Mucosa of descending colon (tissue), 3 donors: ENCODE data around the gene DALRD3. TPM values are rescaled to one million over a fixed set of nuclear protein-coding genes. Genes with fewer than 3 reads are reported as not detected.

ENCODE experiments used
- ATAC-seq: fragments of 200-7000 bp; cut with Tn5 transposase; one replicate; pipeline ENCODE4 v1.9.1; 2020; ENCODE audit warnings: mild to moderate bottlenecking, moderate library complexity
- DNase-seq, 3 donors: peaks; one replicate each; pipeline ENCODE4 v3.0.0-alpha.2; 2020
- H3K36me3 ChIP-seq: fragments of 200-600 bp; one replicate; pipeline ENCODE4 v1.8.0; 2021; ENCODE audit warnings: low read depth, mild to moderate bottlenecking
- H3K4me1 ChIP-seq: fragments of 200-600 bp; one replicate; pipeline ENCODE4 v1.8.0; 2021; ENCODE audit warnings: low read depth, mild to moderate bottlenecking
- H3K4me3 ChIP-seq: fragments of 200-600 bp; one replicate; pipeline ENCODE4 v1.8.0; 2021; ENCODE audit warnings: mild to moderate bottlenecking
- H3K9me3 ChIP-seq: fragments of 200-600 bp; one replicate; pipeline ENCODE4 v1.8.0; 2021; ENCODE audit warnings: mild to moderate bottlenecking
- CTCF ChIP-seq: fragments of 200-600 bp; IDR thresholded peaks from one replicate; pipeline ENCODE4 v1.8.0; 2022; ENCODE audit warnings: antibody characterized with exemption, mild to moderate bottlenecking
- intact Hi-C, 2 donors: fragments of 100-400 bp; cut with DNase I in 1 of 2; cut with micrococcal nuclease in 1 of 2; formaldehyde crosslinking; loops; one replicate each; pipeline versions ENCODE4 v1.11.0 to v1.11.1; 2022; cut with DNase I, micrococcal nuclease
- total RNA-seq, 3 donors: library from RNA; stranded (reverse); fragmentation: NEBNext Ultra II Directional in 2 of 3; extraction: Animal tissue kit (Norgen Biotek cat#: 25700) in 2 of 3; gene quantifications; one replicate each; pipeline versions ENCODE4 v1.2.1 to v1.2.4, GENCODE V29; 2021 to 2023
- donor health status: DM: no; HTN: no; CAD: no; lungs with moderate emphysema.
- donor health status: DM: no; HTN: no; CAD: no.
- donor health status: DM: no; HTN: yes; CAD: no.

Gene DALRD3
- total RNA-seq, 3 donors from 2014 or later = 16.7 to 32.7 (median 18.9) TPM

GRCh38 chr3:48985831-48986376 lies 32.5 kb downstream of the DALRD3 start:
- DNase-seq (no peak), ATAC-seq (no peak)
- Histone ChIP-seq H3K4me3 (no peak overlapping the region), H3K36me3 (no peaks in the 10 kb centered on the region), H3K4me1 (peaks cover 13% of the 10 kb centered on the region), H3K9me3 (no peaks in the 10 kb centered on the region)
- no peak for TF ChIP-seq CTCF
- intact Hi-C loops = no loop called here

- no peaks in the 10 kb centered on the region for H3K9me3 ChIP-seq
- DNase-seq (no peak), ATAC-seq (no peak)
- intact Hi-C loops = no loop called here
- peaks cover 8% of the 10 kb centered on the region for H3K36me3 ChIP-seq
- no peak for TF ChIP-seq CTCF
- peaks cover 12% of the 10 kb centered on the region for H3K4me1 ChIP-seq
- H3K4me3 ChIP-seq = no peak overlapping the region
Measured at GRCh38 chr3:48984663-48985062, 33.7 kb downstream of the DALRD3 start.

- TF ChIP-seq CTCF = no peak
- Histone ChIP-seq H3K4me1 (peaks cover 3% of the 10 kb centered on the region), H3K9me3 (no peaks in the 10 kb centered on the region), H3K36me3 (peaks cover 12% of the 10 kb centered on the region), H3K4me3 (no peak overlapping the region)
- no peak for ATAC-seq
- no peak for DNase-seq
- intact Hi-C loops = no loop called here
Measured at GRCh38 chr3:48983096-48983495, 35.3 kb downstream of the DALRD3 start.

GRCh38 chr3:48982686-48983085 lies 35.7 kb downstream of the DALRD3 start:
- peaks cover 12% of the 10 kb centered on the region for H3K36me3 ChIP-seq

GRCh38 chr3:48982016-48982415 lies 36.4 kb downstream of the DALRD3 start:
- DNase-seq (no peak), ATAC-seq (no peak)
- intact Hi-C loops = no loop called here
- H3K9me3 ChIP-seq = no peaks in the 10 kb centered on the region
- H3K4me3 ChIP-seq = no peak overlapping the region
- no peak for TF ChIP-seq CTCF
- peaks cover 3% of the 10 kb centered on the region for H3K4me1 ChIP-seq
- H3K36me3 ChIP-seq = peaks cover 12% of the 10 kb centered on the region

More at GRCh38 chr3:48982686-48983085, 35.7 kb downstream of the DALRD3 start:
- TF ChIP-seq CTCF = no peak
- Histone ChIP-seq H3K4me1 (peaks cover 3% of the 10 kb centered on the region), H3K4me3 (no peak overlapping the region), H3K9me3 (no peaks in the 10 kb centered on the region)
- no peak for ATAC-seq
- DNase-seq = no peak
- intact Hi-C loops = no loop called here

GRCh38 chr3:48980295-48980694 lies 38.1 kb downstream of the DALRD3 start:
- intact Hi-C loops = no loop called here
- peaks cover 3% of the 10 kb centered on the region for H3K4me1 ChIP-seq
- peaks cover 12% of the 10 kb centered on the region for H3K36me3 ChIP-seq
- ATAC-seq = no peak
- H3K9me3 ChIP-seq = no peaks in the 10 kb centered on the region
- H3K4me3 ChIP-seq = no peak overlapping the region
- no peak for DNase-seq
- TF ChIP-seq CTCF = no peak
